ENCODE data around the gene KRTAP1-4.

- no peak for TF ChIP-seq GATA2 (IDR thresholded peaks at IDR 0.05; ENCODE audit: low read depth, low read length)
- TF ChIP-seq GATA3 (IDR thresholded peaks at IDR 0.05; ENCODE audit: low read depth, low read length) = no peak
Observed at GRCh38 chr17:41058741-41059140, 28.7 kb upstream of the KRTAP1-4 start.

Data from SH-SY5Y (cell line).